Measurements from ENCODE around the gene OR10G7. TPM values are rescaled to one million over a fixed set of nuclear protein-coding genes. Genes with fewer than 3 reads are reported as not detected.

OR10G7 gene
- total and polyA plus RNA-seq, 2 of the 13 experiments (the other 11 are each of a cell fraction or from before 2014, with no cell fraction given), result not detected

DNA sequence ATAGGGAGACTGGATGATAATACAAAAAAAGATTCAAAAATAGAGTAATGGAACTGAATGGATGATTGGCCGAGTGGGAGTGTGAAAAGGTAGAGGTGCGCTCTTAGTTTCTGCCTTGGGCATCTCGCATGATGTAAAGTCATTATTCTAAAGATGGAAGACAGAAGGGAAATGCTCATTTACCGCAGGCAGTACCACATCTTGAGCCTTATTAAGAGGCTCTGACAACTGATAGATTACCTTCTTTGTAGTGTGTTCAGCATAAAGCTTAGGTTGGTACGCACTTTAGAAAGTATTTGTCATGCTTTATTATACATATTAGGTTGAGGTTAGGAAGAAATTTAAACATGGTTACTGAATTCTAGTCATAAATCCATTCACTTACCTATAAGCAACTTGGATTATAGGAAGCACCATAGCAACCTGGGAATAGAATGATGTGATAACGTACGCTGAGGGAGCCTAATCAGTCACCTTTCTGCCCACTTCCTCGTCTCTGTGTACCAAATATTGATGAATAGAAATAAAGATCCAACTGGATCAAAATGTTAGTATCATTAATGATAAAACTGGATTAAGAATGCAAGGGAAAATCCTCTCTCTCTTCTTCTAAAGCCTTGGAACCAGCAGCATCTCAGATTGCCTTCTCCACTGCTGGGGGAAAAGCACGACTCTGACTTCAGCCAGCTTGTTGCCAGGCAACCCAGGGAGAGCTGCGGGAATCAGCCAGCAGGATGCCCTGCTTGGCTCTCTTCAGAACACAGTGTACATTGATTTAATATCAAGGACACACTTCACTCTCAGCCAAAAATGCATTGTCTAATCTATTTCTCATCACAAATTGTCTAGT lies 45.1 kb upstream of the OR10G7 start (continued):
- TF ChIP-seq ZFX (CRISPR knock-in tag; IDR thresholded peaks at IDR 0.05; ENCODE audit: low read depth) (no peak), HES4 (CRISPR knock-in tag; IDR thresholded peaks at IDR 0.05; ENCODE audit: borderline replicate concordance) (no peak), HDAC6 (IDR thresholded peaks at IDR 0.05; ENCODE audit: low read depth, low read length) (no peak), ZNF256 (CRISPR knock-in tag; conservative IDR thresholded peaks at IDR 0.05) (no peak)
- TF ChIP-seq, protein P1, sequence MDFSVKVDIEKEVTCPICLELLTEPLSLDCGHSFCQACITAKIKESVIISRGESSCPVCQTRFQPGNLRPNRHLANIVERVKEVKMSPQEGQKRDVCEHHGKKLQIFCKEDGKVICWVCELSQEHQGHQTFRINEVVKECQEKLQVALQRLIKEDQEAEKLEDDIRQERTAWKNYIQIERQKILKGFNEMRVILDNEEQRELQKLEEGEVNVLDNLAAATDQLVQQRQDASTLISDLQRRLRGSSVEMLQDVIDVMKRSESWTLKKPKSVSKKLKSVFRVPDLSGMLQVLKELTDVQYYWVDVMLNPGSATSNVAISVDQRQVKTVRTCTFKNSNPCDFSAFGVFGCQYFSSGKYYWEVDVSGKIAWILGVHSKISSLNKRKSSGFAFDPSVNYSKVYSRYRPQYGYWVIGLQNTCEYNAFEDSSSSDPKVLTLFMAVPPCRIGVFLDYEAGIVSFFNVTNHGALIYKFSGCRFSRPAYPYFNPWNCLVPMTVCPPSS (IDR thresholded peaks at IDR 0.05), result no peak

DNA sequence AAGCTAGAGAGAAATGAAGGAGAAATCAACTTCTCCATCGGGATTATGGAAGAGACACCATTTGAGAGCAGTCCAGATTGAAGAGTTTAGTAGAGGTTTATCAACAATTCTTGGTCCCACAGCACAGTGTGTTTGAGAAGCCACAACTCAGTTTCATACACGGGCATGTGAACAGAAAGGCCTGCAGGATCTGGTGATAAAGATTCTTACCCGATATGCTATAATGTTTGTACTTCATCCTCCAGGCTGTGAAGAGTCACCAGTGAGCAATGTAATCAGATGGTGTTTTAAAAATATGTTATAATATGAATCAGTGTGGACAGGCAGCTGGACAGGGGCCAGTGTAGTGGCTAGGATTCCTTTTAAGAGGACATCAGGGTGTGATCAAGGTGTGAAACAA lies 44.5 kb upstream of the OR10G7 start:
- intact Hi-C loops (cut with micrococcal nuclease; ENCODE audit: unreplicated experiment), result no loop called here
- H3K4me1 ChIP-seq (ENCODE audit: insufficient read depth, low read length), result no peaks in the 10 kb centered on the region
- 0% methylated on average over 3 of the region's 3 CpGs for WGBS (ENCODE audit: low lambda C conversion rate)
- ATAC-seq, result no peak
- H3K9me3 ChIP-seq (ENCODE audit: low read length), result no peaks in the 10 kb centered on the region
- H3K4me2 ChIP-seq (ENCODE audit: low read depth, low read length), result no peak overlapping the region
- TF ChIP-seq ZNF557 (CRISPR knock-in tag; IDR thresholded peaks at IDR 0.05), result no peak
- no peak for TF ChIP-seq ZBTB21 (CRISPR knock-in tag; IDR thresholded peaks at IDR 0.05)
- TF ChIP-seq, protein P2, sequence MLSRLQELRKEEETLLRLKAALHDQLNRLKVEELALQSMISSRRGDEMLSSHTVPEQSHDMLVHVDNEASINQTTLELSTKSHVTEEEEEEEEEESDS (CRISPR knock-in tag; IDR thresholded peaks at IDR 0.05; ENCODE audit: borderline replicate concordance), result no peak
- no peak for TF ChIP-seq MEIS2 (CRISPR knock-in tag; IDR thresholded peaks at IDR 0.05)
- TF ChIP-seq ZNF563 (CRISPR knock-in tag; IDR thresholded peaks at IDR 0.05), result no peak
- TF ChIP-seq TRIM24 (CRISPR knock-in tag; IDR thresholded peaks at IDR 0.05), result no peak
- TF ChIP-seq GZF1 (CRISPR knock-in tag; IDR thresholded peaks at IDR 0.05), result no peak
- TF ChIP-seq FIP1L1 (IDR thresholded peaks at IDR 0.05; ENCODE audit: borderline replicate concordance, insufficient read depth, low read depth, low read length), result no peak
- TF ChIP-seq SKI (IDR thresholded peaks at IDR 0.05; ENCODE audit: partially characterized antibody), result no peak
- no peak for TF ChIP-seq SP4 (CRISPR knock-in tag; IDR thresholded peaks at IDR 0.05)
- TF ChIP-seq JARID2 (CRISPR knock-in tag; IDR thresholded peaks at IDR 0.05; ENCODE audit: insufficient replicate concordance), result no peak
- TF ChIP-seq MXD4 (CRISPR knock-in tag; IDR thresholded peaks at IDR 0.05), result no peak
- no peaks in the 10 kb centered on the region; a peak in 2 of 5 replicates for H3K27me3 ChIP-seq (ENCODE audit: control insufficient read depth in 1 of 2, insufficient read depth in 2 of 2, low read length in 2 of 2)
- H3K9ac ChIP-seq (ENCODE audit: insufficient read depth, low read depth, low read length), result no peak overlapping the region
- H3K27ac ChIP-seq (ENCODE audit: extremely low read length, insufficient read depth, low read length), result no peak overlapping the region
- no peak for FAIRE-seq
- H3K79me2 ChIP-seq (ENCODE audit: insufficient read depth, low read length), result no peaks in the 10 kb centered on the region
- BruUV-seq (replicated peaks), result no TSS peak
- ChIA-PET POLR2A (no interaction called here), CTCF (ENCODE audit: low intra/inter-chr PET ratio, low total read pairs) (no interaction called here)
- H4K20me1 ChIP-seq (ENCODE audit: insufficient read depth, low read length), result no peaks in the 10 kb centered on the region
- no peaks in the 10 kb centered on the region for H3K36me3 ChIP-seq (replicated peaks in 1 of 2; ENCODE audit: control insufficient read depth in 1 of 2, insufficient read depth in 2 of 2, low read length in 2 of 2)
- in situ Hi-C loops (cut with HindIII; ENCODE audit: extremely low pct_ligation_motif_present, low pct_unique_long_range_greater_than_20kb), result no loop called here
- no peak for DNase-seq (ENCODE audit: low spot score)
- H3K4me3 ChIP-seq (replicated peaks in 1 of 3; ENCODE audit: insufficient read depth in 1 of 3, low read depth in 2 of 3, low read length in 3 of 3), result no peak overlapping the region
- H2AFZ ChIP-seq (ENCODE audit: low read length), result no peak overlapping the region
